Measurements from ENCODE around the gene RAPSN. TPM values are rescaled to one million over a fixed set of nuclear protein-coding genes. Genes with fewer than 3 reads are reported as not detected.

RAPSN gene
- total RNA-seq, 4 donors from 2014 or later, result 0.59 to 4.6 (median 1.0) TPM; not detected in 1

- WGBS, result 83% methylated on average over 3 of the region's 3 CpGs
- H3K36me3 ChIP-seq, result no peaks in the 10 kb centered on the region
- H3K4me1 ChIP-seq, result peaks cover 39% of the 10 kb centered on the region
- H3K27ac ChIP-seq, result no peak overlapping the region
- H3K4me3 ChIP-seq, result no peak overlapping the region
- DNase-seq (ENCODE audit: low spot score in 2 of 2), result no peak
- H3K9me3 ChIP-seq, result no peaks in the 10 kb centered on the region
- H3K27me3 ChIP-seq, result no peaks in the 10 kb centered on the region
- TF ChIP-seq CTCF (IDR thresholded peaks at IDR 0.05), result no peak
- no peak for TF ChIP-seq POLR2A (IDR thresholded peaks at IDR 0.05)
- no peak for TF ChIP-seq POLR2AphosphoS5 (IDR thresholded peaks at IDR 0.05)
- TF ChIP-seq EP300 (IDR thresholded peaks at IDR 0.05), result no peak
These were observed 45.4 kb downstream of the RAPSN start for GRCh38 chr11:47403571-47403970.

GRCh38 chr11:47403135-47403534, 45.8 kb downstream of the RAPSN start:
- DNase-seq (ENCODE audit: low spot score in 2 of 2), result no peak
- WGBS, result 58% methylated on average over 4 of the region's 4 CpGs
- no peaks in the 10 kb centered on the region for H3K36me3 ChIP-seq
- H3K27me3 ChIP-seq, result no peaks in the 10 kb centered on the region
- peaks cover 43% of the 10 kb centered on the region for H3K4me1 ChIP-seq
- H3K27ac ChIP-seq, result no peak overlapping the region
- no peaks in the 10 kb centered on the region for H3K9me3 ChIP-seq
- H3K4me3 ChIP-seq, result no peak overlapping the region
- TF ChIP-seq EP300 (IDR thresholded peaks at IDR 0.05) (no peak), CTCF (IDR thresholded peaks at IDR 0.05) (no peak), POLR2A (IDR thresholded peaks at IDR 0.05) (no peak), POLR2AphosphoS5 (IDR thresholded peaks at IDR 0.05) (no peak)

- no peaks in the 10 kb centered on the region for H3K27me3 ChIP-seq
- no peak for TF ChIP-seq EP300 (IDR thresholded peaks at IDR 0.05)
- TF ChIP-seq CTCF (IDR thresholded peaks at IDR 0.05), result no peak
- TF ChIP-seq POLR2AphosphoS5 (IDR thresholded peaks at IDR 0.05), result no peak
- no peak for TF ChIP-seq POLR2A (IDR thresholded peaks at IDR 0.05)
- H3K9me3 ChIP-seq, result no peaks in the 10 kb centered on the region
- H3K27ac ChIP-seq, result peak overlapping the region; percentile 78
- H3K4me3 ChIP-seq, result peak overlapping the region; percentile 62
- H3K4me1 ChIP-seq, result peaks cover 31% of the 10 kb centered on the region
- 23% methylated on average over 8 of the region's 8 CpGs for WGBS
- H3K36me3 ChIP-seq, result no peaks in the 10 kb centered on the region
- DNase-seq (ENCODE audit: low spot score in 2 of 2), result no peak
These were observed 48.1 kb downstream of the RAPSN start for GRCh38 chr11:47400768-47401279.

GRCh38 chr11:47399860-47400767, 48.8 kb downstream of the RAPSN start:
- Histone ChIP-seq H3K36me3 (no peaks in the 10 kb centered on the region), H3K4me1 (peaks cover 38% of the 10 kb centered on the region), H3K9me3 (no peaks in the 10 kb centered on the region), H3K27ac (peak overlapping the region; percentile 78), H3K4me3 (peak overlapping the region; percentile 62), H3K27me3 (no peaks in the 10 kb centered on the region)
- DNase-seq (ENCODE audit: low spot score in 2 of 2), result peak in 1 of 2 donors; percentile 65
- 2% methylated on average over 36 of the region's 47 CpGs for WGBS
- TF ChIP-seq POLR2AphosphoS5 (IDR thresholded peaks at IDR 0.05) (no peak), CTCF (IDR thresholded peaks at IDR 0.05) (no peak), POLR2A (IDR thresholded peaks at IDR 0.05) (no peak), EP300 (IDR thresholded peaks at IDR 0.05) (no peak)

- H3K4me1 ChIP-seq, result peaks cover 49% of the 10 kb centered on the region
- no peaks in the 10 kb centered on the region for H3K9me3 ChIP-seq
- H3K4me3 ChIP-seq, result no peak overlapping the region
- TF ChIP-seq POLR2AphosphoS5 (IDR thresholded peaks at IDR 0.05) (no peak), EP300 (IDR thresholded peaks at IDR 0.05) (no peak), CTCF (IDR thresholded peaks at IDR 0.05) (no peak), POLR2A (IDR thresholded peaks at IDR 0.05) (no peak)
- no peak overlapping the region for H3K27ac ChIP-seq
- no peak for DNase-seq (ENCODE audit: low spot score in 2 of 2)
- no peaks in the 10 kb centered on the region for H3K27me3 ChIP-seq
- 50% methylated on average over 1 of the region's 1 CpG for WGBS
- H3K36me3 ChIP-seq, result no peaks in the 10 kb centered on the region
These were observed 50.4 kb downstream of the RAPSN start for GRCh38 chr11:47398551-47398950.

All from suprapubic skin (tissue), 4 donors.